Testis (tissue), 2 donors: ENCODE measurements around the gene ELMO2.

ENCODE experiments used
- CTCF ChIP-seq, 3 experiments: fragments of 450-650 bp in 2 of 3; fragments of 200-600 bp in 1 of 3; sonication (generic) in 1 of 3; IDR thresholded peaks; one replicate each; pipeline ENCODE4 v1.5.1; 2016 to 2019; ENCODE audit warnings: antibody characterized with exemption in 3 of 3, mild to moderate bottlenecking in 2 of 3, moderate library complexity in 1 of 3
- POLR2A ChIP-seq: fragments of 450-650 bp; IDR thresholded peaks from one replicate; pipeline ENCODE4 v1.6.1; 2017; ENCODE audit warnings: antibody characterized with exemption, mild to moderate bottlenecking, moderate library complexity

GRCh38 chr20:46352370-46352938, 54.0 kb downstream of the ELMO2 start:
- TF ChIP-seq POLR2A (no peak), CTCF (IDR thresholded peaks at IDR 0.05) (no peak)
